HCT116 (cell line): Measurements from ENCODE around the gene PRPF19.

Source experiments
- CTCF ChIP-seq, 3 experiments: fragments of 200-600 bp in 1 of 3; sonication (generic) in 1 of 3; IDR thresholded peaks in 2 of 3; conservative IDR thresholded peaks in 1 of 3; 2 replicates each; pipeline ENCODE4 v1.5.1; 2012 to 2017; ENCODE audit warnings: low read depth in 2 of 3, low read length in 2 of 3, antibody characterized with exemption in 1 of 3, borderline replicate concordance in 1 of 3, control low read depth in 1 of 3, mild to moderate bottlenecking in 1 of 3, mixed read lengths in 1 of 3, mixed run types in 1 of 3, moderate library complexity in 1 of 3; ENCODE audit not compliant: insufficient read depth in 1 of 3
- EZH2 ChIP-seq: fragments of 200-600 bp; sonication (generic); IDR thresholded peaks from 2 replicates; pipeline ENCODE4 v1.6.1; 2017; ENCODE audit warnings: antibody characterized with exemption, mixed run types
- EZH2phosphoT487 ChIP-seq: fragments of 200-600 bp; IDR thresholded peaks from 2 replicates; pipeline ENCODE4 v1.6.1; 2018; ENCODE audit warnings: antibody characterized with exemption, borderline replicate concordance
- FOSL1 ChIP-seq: IDR thresholded peaks from 2 replicates; pipeline ENCODE4 v1.6.1; 2012; ENCODE audit warnings: low read depth
- JUND ChIP-seq: IDR thresholded peaks from 2 replicates; pipeline ENCODE4 v1.6.1; 2012
- MAX ChIP-seq: IDR thresholded peaks from 2 replicates; pipeline ENCODE4 v1.6.1; 2012
- POLR2A ChIP-seq: IDR thresholded peaks from 2 replicates; pipeline ENCODE4 v1.7.0; 2011; ENCODE audit warnings: borderline replicate concordance; ENCODE audit not compliant: insufficient read depth, insufficient read length; ENCODE audit errors: extremely low read depth
- POLR2AphosphoS5 ChIP-seq: IDR thresholded peaks from 2 replicates; pipeline ENCODE4 v1.6.1; 2011; ENCODE audit warnings: mild to moderate bottlenecking, low read depth, low read length, moderate library complexity
- RAD21 ChIP-seq: IDR thresholded peaks from 2 replicates; pipeline ENCODE4 v1.6.1; 2012; ENCODE audit warnings: low read depth, mild to moderate bottlenecking
- SIN3A ChIP-seq: IDR thresholded peaks from 2 replicates; pipeline ENCODE4 v1.6.1; 2012; ENCODE audit warnings: low read depth
- SP1 ChIP-seq: IDR thresholded peaks from 2 replicates; pipeline ENCODE4 v1.6.1; 2012; ENCODE audit warnings: low read depth
- YY1 ChIP-seq: IDR thresholded peaks from 2 replicates; pipeline ENCODE4 v1.6.1; 2011; ENCODE audit warnings: low read length, low read depth, moderate library complexity, mild to moderate bottlenecking; ENCODE audit not compliant: insufficient replicate concordance; ENCODE audit errors: extremely low read depth
- ZBTB33 ChIP-seq: IDR thresholded peaks from 2 replicates; pipeline ENCODE4 v1.6.1; 2011; ENCODE audit warnings: mild to moderate bottlenecking, low read length, moderate library complexity; ENCODE audit not compliant: insufficient replicate concordance; ENCODE audit errors: extremely low read depth
- ZNF274 ChIP-seq: fragments of 200-500 bp; sonication (Bioruptor generic); IDR thresholded peaks from 2 replicates; pipeline ENCODE4 v1.6.1; 2014; ENCODE audit warnings: mild to moderate bottlenecking, low read depth, low read length, inconsistent platforms

- TF ChIP-seq POLR2A: no peak
- TF ChIP-seq CTCF (IDR thresholded peaks at IDR 0.05 in 2 of 3, conservative IDR thresholded peaks at IDR 0.05 in 1 of 3; ENCODE audit: borderline replicate concordance in 1 of 3, insufficient read depth in 1 of 3, low read depth in 2 of 3, low read length in 2 of 3): no peak
- no peak for TF ChIP-seq SIN3A
- no peak for TF ChIP-seq JUND
- TF ChIP-seq EZH2: no peak
- no peak for TF ChIP-seq ZBTB33
- TF ChIP-seq POLR2AphosphoS5: no peak
- TF ChIP-seq MAX: no peak
- TF ChIP-seq RAD21: no peak
- TF ChIP-seq ZNF274: no peak
- no peak for TF ChIP-seq YY1
- no peak for TF ChIP-seq FOSL1
- no peak for TF ChIP-seq EZH2phosphoT487
- no peak for TF ChIP-seq SP1
Measured at GRCh38 chr11:60955571-60955970, 49.2 kb upstream of the PRPF19 start.
